Activated CD4-positive, alpha-beta T cell treated with anti-CD3 and anti-CD28 coated beads, Interleukin-2, Interleukin-4, amounts not matched to agents 100 ng/mL and 50 ng/mL, durations not matched to agents 16 hours and 8 hours (primary cell): Measurements from ENCODE around the gene SEMA5A.

Experiments
- DNase-seq: peaks from one replicate; pipeline ENCODE4 v3.0.0-alpha.2; 2020; ENCODE audit warnings: low spot score

SEMA5A gene

DNA sequence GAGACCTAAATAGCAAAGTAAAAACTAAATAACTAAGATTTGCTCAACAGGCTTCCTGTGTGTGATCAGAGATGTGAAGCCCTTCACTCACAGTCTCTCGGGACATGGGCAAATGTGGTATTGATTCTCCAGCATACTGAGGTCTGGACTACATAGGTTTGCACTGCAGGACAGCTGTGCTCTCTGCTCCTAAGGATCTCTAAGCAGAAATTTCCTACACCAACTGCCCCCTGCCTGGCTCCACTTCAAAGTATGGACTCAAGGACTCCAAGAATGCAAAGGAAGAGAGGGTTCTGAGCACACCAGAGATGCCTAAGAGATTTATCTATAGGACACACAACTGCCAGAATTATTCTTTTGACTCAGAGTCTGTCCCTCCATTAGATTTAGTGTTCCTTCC lies 487.2 kb downstream of the SEMA5A start:
- DNase-seq = no peak

DNA sequence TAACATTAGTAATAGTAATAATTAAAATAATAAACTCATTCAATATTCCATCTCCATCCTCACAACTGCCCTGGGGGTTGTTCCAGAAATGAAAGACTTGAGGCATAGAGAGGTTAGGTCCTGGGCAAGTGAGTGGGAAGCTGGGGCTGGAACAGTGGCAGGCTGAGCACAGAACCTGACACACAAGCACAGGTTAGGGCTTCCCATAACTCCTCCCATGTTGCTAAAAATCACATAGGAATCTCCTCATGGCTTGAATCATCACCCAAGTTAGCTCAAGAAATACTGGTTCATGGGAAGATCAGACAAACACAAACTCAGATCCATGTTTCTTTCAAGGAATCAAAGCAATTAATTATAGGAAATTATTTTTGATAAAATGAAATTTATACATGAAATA lies 487.7 kb downstream of the SEMA5A start:
- no peak for DNase-seq

DNA sequence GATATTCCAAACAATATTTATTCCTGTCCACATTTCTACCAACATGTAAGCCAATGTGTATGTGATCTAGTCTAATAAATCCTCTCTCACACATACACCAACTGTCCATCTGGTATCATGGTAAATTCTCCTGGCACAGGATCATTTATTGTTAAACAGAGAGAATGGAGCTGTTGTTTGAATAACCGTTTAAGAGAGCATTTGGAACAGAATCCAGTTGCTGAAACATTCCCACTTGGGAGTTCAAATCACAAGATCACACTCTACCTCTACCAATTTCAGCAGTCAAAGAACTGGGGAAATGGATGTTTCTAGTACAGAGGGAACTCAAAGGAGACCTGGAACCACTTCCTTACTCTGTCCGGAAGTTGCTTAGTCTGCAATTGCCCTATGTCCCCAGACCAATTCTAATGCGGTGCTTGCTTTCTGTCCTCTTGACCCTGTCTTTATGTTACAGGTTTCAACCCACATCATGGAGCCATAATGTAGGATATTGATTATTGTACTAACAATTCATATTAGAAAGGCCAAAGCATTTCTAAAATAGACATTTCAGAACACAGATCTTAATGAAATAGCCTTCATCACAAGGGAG lies 488.4 kb downstream of the SEMA5A start:
- DNase-seq = no peak

DNA sequence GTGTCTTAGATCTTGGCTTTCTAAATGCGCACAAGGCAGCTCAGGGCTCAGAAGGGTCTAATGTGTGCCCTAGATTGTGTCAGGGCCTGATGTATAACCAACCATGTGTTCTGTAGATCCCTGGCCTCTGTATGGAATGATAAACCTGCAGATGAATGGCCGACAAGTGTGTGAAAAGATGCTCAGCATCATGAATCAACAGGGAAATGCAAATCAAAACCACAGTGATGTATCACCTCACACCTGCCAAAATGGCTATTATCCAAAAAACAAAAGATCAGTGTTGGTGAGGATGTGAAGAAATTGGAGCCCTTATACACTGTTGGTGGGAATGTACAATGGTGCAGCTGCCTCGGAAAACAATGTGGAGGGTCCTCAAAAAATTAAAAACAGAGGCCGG lies 489.8 kb downstream of the SEMA5A start:
- DNase-seq = no peak

DNA sequence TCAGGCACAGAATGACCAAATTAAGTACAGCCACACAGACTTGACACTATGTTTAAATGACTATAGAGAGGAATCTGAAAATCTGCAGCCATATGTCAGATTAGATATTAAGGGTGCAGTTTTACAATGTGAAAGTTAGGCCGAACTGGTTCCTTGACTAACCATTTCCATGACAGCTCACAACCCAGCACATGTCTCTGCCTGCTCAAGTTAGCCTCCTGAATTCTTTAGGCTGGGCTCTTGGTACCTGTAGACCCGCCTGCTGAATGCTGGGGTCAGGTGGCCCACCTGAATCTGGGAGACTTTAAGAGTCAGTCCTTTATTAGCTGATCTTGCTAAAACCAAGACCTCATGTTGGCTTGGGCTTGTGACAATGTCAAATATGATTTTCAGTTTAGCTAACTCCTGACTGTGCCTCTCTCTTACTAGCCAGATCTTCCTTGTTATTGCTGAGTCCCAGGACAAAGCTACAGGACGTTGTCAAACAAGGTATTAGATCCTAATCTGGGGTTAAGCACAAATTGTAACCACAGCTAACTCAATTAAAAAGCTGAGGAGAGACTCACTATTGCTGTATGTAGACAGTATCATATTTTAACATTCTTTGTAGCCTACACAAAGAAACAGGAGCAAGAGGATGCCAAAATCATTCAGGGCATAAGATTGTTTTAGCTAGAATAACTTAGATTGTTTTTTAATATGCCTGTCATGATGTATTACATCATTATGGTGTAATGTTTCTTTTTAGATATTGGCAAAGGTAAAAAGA lies 490.9 kb downstream of the SEMA5A start:
- no peak for DNase-seq

DNA sequence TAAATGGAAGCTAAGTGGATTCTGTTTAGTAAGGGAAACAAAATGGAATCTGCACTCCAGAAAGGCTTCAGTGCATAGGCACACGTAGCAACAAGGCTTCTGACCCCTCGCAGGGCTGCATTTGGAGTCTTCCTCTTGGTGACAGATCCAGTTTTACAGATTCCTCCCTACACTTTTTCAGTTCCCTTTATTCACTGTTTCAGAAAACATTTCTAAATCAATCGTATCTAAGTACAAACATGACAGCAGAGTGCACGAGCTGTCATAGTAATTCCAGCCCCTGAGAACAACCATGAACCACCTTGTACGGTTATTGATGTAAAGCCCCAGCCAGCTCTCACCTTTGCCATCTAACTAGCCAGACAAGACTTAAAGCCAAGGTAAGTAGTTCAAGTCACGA lies 491.6 kb downstream of the SEMA5A start:
- DNase-seq = no peak

DNA sequence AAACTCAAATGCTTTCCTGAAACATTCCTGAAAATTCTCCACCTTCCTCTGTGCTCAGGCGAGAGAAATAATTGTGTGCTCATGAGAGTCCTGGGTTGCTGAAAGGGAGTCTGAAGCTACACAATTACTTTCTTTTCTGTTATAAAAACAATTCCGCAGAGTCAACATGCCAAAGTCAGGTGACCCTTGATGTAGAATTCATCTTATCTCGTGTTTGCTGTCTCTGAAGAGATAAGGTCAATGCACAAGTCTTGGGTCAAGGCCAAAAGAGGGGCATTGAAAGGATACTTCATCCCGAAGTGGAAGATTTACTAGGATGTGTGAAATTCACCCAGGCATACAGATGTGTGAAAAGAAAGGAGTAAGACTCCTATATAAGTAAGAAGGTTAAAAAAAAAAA lies 493.5 kb downstream of the SEMA5A start:
- DNase-seq = no peak

DNA sequence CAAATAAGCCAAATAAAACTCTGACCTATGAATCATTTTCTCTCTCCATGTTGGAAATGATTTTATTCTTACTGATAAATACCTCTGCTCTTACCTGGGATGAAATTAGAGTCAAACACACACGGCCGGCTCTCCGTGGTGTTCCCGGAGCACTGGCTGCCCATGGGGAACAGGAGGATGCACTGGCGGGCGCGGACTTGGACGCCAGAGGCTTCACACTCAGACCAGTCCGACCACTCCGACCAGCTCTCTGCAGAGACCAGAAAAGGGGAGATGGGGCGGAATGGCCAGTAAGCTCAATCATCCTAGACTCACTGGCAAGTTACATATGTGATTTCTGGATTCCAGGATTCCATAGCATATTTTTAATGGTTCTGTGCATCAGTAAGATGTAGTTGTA lies 494.1 kb downstream of the SEMA5A start:
- no peak for DNase-seq

DNA sequence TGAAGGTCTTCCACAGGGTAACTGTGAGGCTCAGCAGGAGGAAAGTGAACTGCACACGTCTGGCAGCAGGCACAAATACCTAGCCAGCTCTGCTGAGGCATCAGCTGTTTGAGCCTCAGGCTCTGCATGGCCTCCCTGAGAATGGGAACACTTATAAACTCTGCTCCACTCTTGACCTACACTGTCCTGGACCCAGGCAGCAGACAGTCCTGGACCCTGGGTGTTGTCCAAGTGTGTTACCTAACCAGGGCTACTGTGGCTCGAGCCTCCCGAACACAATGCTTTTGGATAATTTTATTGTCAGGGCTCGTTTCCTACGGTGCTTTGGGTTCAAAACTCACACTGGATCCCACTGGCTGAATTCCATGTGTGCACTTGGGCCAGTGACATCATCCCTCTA lies 497.9 kb downstream of the SEMA5A start:
- DNase-seq = no peak

DNA sequence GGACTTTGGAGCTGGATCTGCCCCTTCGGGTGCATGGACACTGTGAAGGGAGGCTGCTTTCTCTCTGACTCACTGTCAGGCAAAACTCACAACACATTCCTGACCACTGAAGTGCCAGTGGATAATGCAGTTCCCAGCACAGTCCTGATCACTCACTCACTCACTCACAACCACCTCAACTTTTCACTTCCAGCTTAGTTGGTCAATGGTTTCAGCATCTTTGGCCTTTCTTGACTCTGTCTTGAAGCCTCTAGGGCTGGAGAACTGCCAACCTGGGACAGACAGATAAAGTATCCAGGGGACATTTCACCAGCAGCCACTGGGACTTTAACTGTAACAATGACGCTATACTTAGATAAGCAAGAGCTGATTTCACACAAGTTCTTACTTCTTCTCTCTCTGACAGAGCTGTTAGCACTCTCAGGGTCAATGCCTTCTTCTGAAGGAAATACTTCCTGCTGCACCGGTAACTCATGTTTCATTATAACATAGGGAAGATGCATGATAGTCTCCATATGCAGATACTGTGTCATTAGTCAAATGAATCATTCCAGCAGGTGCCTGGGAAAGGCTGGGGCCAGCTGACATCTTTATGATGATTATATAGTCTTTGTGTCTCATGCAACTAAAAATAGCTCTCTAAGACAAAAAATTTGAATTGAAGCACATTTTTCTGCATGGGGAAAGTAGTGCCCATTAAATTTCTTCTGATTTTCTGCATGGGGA lies 499.0 kb downstream of the SEMA5A start:
- DNase-seq = no peak

DNA sequence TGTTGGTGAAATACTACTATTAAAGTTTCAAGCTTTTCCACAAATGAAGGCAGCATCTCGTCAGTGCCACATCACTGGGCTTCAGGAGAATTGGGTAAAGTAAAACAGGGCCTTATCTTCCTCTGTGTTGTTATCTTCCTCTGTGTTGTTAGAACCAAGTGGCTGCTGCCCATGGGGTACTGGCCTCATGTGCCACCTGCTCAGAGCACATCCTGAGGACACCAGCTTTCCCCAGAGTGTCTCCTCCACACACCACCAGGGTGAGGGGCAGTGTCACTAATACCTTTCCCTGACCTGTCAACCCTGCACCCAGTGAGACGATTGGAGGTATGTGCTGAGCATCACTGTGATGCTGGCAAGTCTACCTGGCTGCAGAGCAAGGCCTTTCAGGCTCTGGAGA lies 499.9 kb downstream of the SEMA5A start:
- no peak for DNase-seq

DNA sequence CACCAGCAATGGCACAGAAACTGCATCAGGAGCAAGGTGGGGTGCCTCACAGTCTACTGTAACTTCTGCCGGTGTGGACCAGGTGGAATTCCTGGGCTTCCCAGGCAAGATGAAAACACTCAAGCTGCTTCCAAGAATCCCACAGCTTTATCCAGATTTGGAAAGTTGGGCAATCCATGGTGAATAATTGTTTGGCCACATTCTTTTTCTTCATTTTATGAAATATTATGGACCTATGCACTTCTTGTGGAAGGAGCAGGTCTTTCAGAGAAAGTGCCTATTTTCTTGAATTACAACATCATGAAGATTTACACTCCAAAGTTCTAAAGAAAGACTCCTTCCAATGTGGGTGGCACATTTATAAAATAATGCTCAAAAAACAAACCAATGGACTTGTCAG lies 503.6 kb downstream of the SEMA5A start:
- DNase-seq = no peak

DNA sequence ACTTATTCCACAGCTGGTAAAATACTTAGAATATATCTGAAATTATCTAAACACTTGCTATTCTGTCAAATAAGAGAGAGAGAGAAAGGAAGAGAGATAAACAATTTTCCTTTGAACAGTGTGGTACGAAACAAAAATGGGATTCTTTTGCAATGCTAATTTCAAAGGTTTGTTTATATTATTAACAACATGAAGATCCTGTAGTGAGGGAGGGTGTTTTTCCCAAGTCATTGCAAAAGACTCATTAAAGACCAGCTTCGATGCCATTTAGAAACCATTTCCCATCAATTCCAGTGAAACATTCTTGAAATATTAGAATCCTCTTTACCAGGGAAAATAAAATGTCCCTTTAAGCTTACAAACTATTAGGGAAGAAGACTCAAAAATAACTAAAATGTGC lies 505.4 kb downstream of the SEMA5A start:
- no peak for DNase-seq

DNA sequence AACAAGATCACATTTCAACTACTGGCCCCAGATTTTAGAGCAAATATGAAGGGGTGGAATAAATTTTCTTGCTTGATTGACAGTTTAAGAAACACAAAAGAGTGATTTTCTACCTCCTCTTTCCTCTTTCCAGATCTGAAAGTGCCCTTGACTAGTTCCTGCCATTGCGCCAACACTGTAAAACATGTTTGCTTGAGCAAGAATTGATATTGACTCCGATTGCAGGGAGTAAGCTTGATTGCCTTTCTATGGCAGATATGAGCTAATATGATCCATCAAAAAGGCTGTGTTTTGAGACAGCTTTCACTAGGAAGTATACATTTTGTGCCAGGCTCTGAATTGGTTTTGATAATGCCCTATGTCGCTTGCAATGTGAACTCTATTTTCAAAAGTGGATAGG lies 508.8 kb downstream of the SEMA5A start:
- DNase-seq = no peak

DNA sequence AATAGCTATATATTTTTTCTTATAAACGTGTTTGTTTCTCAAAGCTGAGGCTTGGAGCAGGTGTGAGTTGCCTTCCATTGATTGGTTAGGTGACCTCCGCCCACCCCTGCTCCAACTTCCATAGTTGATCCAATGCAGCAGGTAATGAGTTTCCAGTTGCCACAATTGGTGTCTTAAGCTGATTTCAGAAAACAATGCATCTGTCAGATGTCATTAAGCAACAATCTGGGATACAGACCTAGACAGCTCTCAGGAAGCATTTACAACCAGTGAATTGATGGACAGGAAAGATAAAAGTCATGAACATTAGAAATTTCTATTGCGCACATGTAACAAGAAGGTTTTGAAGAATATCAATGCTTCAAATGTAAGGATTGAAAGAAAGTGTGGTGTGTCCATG lies 510.5 kb downstream of the SEMA5A start:
- no peak for DNase-seq

DNA sequence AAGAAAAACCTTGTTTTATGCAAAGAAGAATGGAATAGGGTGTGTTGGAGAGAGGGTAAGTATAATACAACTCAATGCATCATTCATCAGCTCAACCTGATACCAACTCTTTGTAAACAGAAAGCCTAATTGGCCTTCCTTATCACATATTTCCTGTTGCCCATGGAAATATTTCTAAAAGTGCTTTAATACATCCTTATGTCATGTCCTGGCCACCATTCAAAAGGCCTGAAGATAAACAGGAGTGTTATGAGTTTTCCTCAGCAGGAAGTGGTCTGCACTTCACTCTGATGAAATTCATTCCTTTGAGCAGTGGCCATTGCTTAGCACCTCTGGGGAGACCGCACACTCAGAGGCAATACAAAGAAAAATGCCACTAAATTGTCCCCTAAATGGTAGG lies 511.2 kb downstream of the SEMA5A start:
- DNase-seq = no peak

DNA sequence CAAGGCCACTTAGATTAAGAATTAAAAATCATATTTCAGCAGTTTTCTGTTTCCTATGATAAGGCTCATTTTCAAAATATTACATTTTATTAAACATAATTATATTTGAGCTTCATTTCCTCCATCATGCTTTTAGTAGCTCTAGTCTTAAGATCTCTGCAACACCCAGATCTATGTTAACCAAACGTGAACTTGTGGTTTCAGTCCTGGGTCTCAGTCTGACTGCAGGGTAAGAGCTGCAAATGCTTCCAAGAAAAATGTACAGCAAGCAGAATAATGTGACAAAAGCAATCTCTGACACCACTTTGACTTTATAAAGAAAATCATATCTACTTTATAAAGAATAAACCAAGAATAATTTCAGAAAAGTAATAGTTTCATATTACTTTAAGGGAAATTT lies 512.4 kb downstream of the SEMA5A start:
- no peak for DNase-seq

DNA sequence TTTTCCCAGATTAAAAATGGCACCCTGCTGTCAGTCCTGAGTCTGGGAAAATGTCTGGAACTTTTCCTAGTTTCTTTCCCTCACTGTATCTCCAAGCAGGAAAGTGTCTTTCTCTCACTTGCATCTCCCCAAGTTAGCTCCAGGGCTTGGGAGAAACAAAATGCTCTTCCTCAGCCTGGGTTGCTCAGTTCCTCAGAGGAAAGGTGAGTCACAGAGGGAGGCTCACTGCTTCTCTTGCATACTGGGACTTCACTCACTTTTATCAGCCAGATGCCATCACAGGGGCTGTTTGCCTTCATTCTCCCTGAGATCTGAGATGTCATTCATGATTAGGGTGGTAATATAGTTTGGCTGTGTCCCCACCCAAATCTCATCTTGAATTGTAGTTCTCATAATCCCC lies 519.9 kb downstream of the SEMA5A start:
- no peak for DNase-seq

DNA sequence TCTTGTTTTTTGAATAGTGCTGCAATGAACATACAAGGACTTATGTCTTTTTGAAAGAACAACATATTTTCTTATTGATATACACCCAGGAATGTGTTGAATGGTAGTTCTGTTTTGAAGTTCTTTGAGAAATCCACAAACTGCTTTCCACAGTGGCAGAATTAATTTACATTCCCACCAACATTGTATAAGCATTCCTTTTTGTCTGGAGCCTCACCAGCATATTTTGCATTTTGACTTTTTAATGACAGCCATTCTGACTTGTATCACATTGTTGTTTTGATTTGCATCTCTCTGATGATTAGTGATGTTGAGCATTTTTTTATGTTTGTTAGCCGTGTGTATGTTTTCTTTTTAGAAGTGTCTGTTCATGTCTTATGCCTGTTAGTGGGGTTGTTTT lies 524.9 kb downstream of the SEMA5A start:
- no peak for DNase-seq

DNA sequence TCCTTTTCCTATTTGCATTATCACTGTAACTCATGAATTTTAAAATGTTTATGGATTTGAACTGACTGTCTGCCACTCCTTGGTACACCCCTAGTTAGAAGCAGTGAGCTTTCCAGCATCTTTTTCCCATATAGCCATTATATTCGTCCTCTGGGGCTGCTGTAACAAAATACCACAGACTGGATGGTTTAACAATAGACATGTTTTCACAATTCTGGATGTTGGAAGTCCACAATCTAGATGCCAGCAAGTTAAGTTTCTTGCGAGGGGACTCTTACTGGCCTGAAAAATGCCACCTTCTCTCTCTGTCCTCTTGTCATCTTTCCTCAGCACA lies 530.0 kb downstream of the SEMA5A start:
- no peak for DNase-seq

DNA sequence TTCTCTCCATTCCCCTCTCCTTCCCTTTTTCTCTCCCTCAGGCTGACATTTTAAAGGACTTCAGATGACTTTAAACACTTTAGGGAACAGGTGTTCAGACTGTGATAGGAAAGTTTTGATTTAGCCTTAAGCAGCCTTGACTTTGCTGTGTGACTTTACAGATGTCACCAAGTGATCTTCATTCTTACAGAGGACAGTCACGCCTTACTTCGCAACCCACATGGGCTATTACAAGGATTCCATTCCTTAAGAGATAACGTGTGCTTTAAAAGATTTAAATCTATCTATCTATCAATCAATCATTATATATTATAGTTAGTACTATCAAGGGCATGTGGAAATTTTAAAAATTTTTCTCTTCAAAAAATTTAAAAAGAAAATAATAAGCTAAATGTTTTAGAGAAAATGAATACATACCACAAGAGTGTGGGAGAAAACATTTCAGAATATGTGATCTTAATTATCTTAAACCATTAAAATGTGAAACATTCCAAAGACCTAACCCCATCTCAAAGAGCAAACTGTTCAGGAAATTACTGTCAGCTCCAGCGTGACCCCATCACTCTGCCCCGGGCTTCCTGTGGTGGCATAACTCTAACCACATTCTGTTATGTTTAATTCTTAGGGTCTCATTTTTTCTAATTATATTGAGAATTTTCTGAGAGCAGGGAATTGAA lies 530.5 kb downstream of the SEMA5A start:
- no peak for DNase-seq

DNA sequence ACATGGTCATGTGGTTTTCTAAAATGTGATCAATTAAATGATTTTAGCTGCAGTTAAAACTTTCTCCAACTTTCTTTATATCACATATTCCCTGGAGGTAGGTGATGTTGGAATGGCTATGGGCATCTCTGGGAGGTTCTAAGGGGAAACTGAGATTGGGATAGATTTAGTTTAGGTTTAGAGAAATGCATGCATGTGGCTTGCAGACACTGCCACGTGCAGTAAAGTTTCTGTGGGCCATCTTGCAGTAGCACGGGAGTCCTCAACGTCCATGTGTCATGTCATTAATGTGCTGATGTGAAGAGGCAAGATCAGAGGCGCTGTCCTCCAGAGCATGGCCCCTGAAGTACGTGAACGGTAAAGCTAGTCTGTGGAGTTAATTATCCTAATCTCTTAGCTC lies 532.7 kb downstream of the SEMA5A start:
- no peak for DNase-seq
